Measurements from ENCODE around the gene HTR7.

The HTR7 gene

GRCh38 chr10:90732581-90732980, 125.3 kb downstream of the HTR7 start:
- no peak for DNase-seq

DNA sequence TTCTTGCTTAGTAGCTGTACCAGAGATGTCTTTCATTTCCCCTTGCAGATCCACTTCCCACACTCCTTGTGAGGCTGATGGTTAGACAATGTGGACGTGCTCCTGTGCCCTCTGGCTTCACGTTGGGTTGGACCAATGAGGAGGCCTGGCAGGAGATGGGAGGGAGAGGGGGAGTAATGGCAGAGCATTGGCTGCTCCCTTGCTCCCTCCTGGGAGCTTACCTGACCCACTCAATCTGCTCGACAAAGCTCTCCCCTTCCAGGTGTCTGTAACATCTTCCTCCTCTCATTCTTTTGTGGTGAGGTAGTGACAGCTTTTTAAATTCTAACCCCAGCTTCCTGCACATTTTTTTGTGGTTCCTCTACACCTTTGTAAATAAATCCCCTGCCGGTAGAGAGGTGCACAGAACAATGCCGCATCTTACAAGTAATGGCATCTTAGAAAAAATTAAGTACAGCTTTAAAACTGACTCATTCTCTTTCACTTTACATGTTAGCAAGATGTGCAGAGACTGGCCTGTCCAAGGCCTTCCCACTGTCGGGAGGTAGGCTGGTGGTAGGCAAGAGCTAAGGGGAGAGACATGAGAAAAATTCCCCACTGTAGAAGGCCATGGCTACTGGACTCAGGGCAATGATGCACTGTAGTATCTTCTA, 134.3 kb downstream of the HTR7 start:
- DNase-seq: no peak

- DNase-seq: no peak
Observed at GRCh38 chr10:90722832-90723231, 135.0 kb downstream of the HTR7 start.

GRCh38 chr10:90718182-90718581, 139.7 kb downstream of the HTR7 start:
- no peak for DNase-seq

DNA sequence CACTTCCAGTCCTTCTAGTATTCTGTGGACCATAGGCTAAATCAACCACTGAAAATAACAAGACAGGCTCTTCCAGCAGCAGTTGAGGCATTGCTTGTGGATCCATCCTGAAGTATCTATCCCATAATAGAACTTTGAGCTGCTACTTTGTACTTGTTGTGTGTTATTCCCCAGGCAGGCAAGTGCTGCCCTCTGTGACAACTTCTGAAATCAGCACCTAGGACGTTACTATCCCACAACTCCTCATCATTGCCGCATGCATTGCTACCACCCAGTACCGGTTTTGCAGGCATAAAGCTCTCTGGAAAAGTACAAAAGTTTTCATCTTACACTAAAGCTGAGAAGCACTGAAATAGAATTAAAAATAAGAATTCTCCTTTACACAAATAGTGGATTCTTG, 145.3 kb downstream of the HTR7 start:
- DNase-seq: no peak

GRCh38 chr10:90709727-90710126, 148.1 kb downstream of the HTR7 start:
- DNase-seq: no peak

GRCh38 chr10:90707657-90708056, 150.2 kb downstream of the HTR7 start:
- no peak for DNase-seq

DNA sequence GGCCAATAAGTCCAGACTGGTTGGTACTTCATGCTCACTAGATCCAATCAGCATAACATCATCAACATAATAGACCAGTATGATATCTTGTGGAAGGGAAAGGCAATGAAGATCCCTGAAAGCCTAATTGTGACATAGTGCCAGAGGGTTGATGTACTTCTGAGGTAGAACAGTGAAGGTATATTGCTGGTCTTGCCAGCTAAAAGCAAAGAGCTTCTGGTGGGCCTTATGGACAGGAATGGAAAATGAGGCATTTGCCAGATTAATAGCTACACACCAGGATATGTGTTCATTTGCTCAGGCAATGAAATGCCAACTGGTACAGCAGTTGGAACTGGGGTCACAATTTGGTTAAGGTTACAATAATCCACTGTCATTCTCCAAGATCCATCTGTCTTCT, 156.4 kb downstream of the HTR7 start:
- DNase-seq: no peak

DNA sequence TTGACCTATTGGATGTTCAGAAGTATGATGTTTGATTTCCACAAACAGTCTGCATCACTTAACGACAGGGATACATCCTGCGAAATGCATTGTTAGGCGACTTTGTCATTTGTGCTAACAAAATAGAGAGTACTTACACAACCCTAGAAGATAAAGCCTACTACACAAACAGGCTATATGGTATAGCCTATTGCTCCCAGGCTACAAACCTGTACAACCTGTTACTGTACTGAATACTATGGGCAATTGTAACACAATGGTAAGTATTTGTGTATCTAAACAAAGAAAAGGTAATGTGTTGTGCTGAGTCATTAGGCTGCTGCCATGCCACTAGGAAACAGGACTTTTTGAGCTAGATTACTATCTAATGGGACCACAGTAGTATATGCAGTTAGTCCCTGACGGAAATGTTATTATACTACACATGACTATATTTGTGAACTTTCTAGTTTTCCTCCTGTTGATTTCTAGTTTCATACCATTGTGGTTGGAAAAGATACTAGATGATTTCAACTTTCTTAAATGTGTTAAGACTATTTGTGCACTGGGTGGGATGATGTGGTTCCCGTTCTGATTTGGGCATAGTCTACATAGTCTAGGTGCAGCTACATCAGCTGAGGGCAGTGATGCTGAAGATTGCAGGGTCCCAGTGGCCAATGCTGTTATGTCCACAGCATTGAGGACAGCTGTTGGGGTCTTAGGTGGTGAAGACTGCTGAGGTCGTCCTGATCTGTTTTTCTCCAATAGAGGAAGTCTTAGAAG, 161.7 kb downstream of the HTR7 start:
- DNase-seq: no peak

Data from NCI-H526 (cell line).